Activated T-cell treated with anti-CD3 and anti-CD28 coated beads, Interleukin-2, amount 50 U/mL, for 1 hour (primary cell): ENCODE data around the gene CACNA1H.
"Not testable (repeated sequence)": the region's sequence is repeated elsewhere in the genome, so short reads cannot be mapped to it uniquely, and the experiment has no call there.

Experiments
- DNase-seq: peaks from one replicate; pipeline ENCODE4 v3.0.0-alpha.2; 2020

The CACNA1H gene

GRCh38 chr16:1230471-1231212, 77.7 kb downstream of the CACNA1H start:
- not testable (repeated sequence) for DNase-seq

- not testable (repeated sequence) for DNase-seq
Measured at GRCh38 chr16:1231301-1231700, 78.4 kb downstream of the CACNA1H start.

GRCh38 chr16:1232049-1232748, 79.3 kb downstream of the CACNA1H start:
- not testable (repeated sequence) for DNase-seq

GRCh38 chr16:1236659-1237058, 83.8 kb downstream of the CACNA1H start:
- not testable (repeated sequence) for DNase-seq

- no peak for DNase-seq
Measured at GRCh38 chr16:1237990-1238389, 85.1 kb downstream of the CACNA1H start.

- not testable (repeated sequence) for DNase-seq
Measured at GRCh38 chr16:1238909-1239308, 86.0 kb downstream of the CACNA1H start.

- not testable (repeated sequence) for DNase-seq
Measured at GRCh38 chr16:1239575-1239974, 86.7 kb downstream of the CACNA1H start.

- not testable (repeated sequence) for DNase-seq
Measured at GRCh38 chr16:1240436-1240835, 87.5 kb downstream of the CACNA1H start, which contains the start of gene TPSAB1. TSS of gene TPSAB1 (plus strand) at chr16:1240705. CDS start at chr16:1240939, 234 bp downstream.

GRCh38 chr16:1241081-1241480, 88.2 kb downstream of the CACNA1H start:
- not testable (repeated sequence) for DNase-seq

- not testable (repeated sequence) for DNase-seq
Measured at GRCh38 chr16:1243363-1243762, 90.5 kb downstream of the CACNA1H start.

GRCh38 chr16:1243907-1244850, 91.3 kb downstream of the CACNA1H start:
- DNase-seq: not testable (repeated sequence)

GRCh38 chr16:1244881-1245280, 92.0 kb downstream of the CACNA1H start:
- DNase-seq: no peak

- DNase-seq: no peak
Measured at GRCh38 chr16:1245452-1246020, 92.6 kb downstream of the CACNA1H start.

- not testable (repeated sequence) for DNase-seq
Measured at GRCh38 chr16:1247903-1248537, 95.1 kb downstream of the CACNA1H start.

GRCh38 chr16:1249031-1249755, 96.3 kb downstream of the CACNA1H start:
- not testable (repeated sequence) for DNase-seq

- not testable (repeated sequence) for DNase-seq
Measured at GRCh38 chr16:1253701-1254364, 100.9 kb downstream of the CACNA1H start.

GRCh38 chr16:1254821-1255220, 101.9 kb downstream of the CACNA1H start:
- not testable (repeated sequence) for DNase-seq

GRCh38 chr16:1255276-1256122, 102.6 kb downstream of the CACNA1H start, which contains the start of gene TPSD1:
TSS of gene TPSD1 (plus strand) at chr16:1256069. CDS start at chr16:1256281, 212 bp downstream.
- DNase-seq: not testable (repeated sequence)

GRCh38 chr16:1256296-1256873, 103.5 kb downstream of the CACNA1H start:
- not testable (repeated sequence) for DNase-seq
